BLaER1 treated with 17β-estradiol and CSF1 and Interleukin-3, amounts not matched to agents 10 nM and 100 nM (cell line): ENCODE data around the gene C11orf97.
"Not testable (repeated sequence)": the region's sequence is repeated elsewhere in the genome, so short reads cannot be mapped to it uniquely, and the experiment has no call there.

Experiments
- H3K27ac ChIP-seq, 11 experiments: shearing (Covaris generic); formaldehyde crosslinking; 2 replicates each; pipeline ENCODE4 v1.8.1; 2022
- H3K27me3 ChIP-seq, 11 experiments: shearing (Covaris generic); formaldehyde crosslinking; 2 replicates each; pipeline ENCODE4 v1.8.1; 2022
- H3K36me3 ChIP-seq, 11 experiments: shearing (Covaris generic); formaldehyde crosslinking; 2 replicates each; pipeline ENCODE4 v1.8.1; 2022
- H3K4me1 ChIP-seq, 10 experiments: shearing (Covaris generic); formaldehyde crosslinking; 2 replicates each; pipeline ENCODE4 v1.8.1; 2022
- H3K4me2 ChIP-seq, 11 experiments: shearing (Covaris generic); formaldehyde crosslinking; 2 replicates each; pipeline ENCODE4 v1.8.1; 2022
- H3K4me3 ChIP-seq, 10 experiments: shearing (Covaris generic); formaldehyde crosslinking; 2 replicates each; pipeline ENCODE4 v1.8.1; 2022
- H3K9ac ChIP-seq, 11 experiments: shearing (Covaris generic); formaldehyde crosslinking; 2 replicates each; pipeline ENCODE4 v1.8.1; 2022
- H3K9me3 ChIP-seq, 11 experiments: shearing (Covaris generic); formaldehyde crosslinking; replicated peaks in 1 of 11; 2 replicates each; pipeline ENCODE4 v1.8.1; 2022
- H4K20me1 ChIP-seq, 11 experiments: shearing (Covaris generic); formaldehyde crosslinking; 2 replicates each; pipeline ENCODE4 v1.8.1; 2022
- Cebpa-rat ChIP-seq, 11 experiments: shearing (Covaris generic); IDR thresholded peaks; 2 replicates each; pipeline ENCODE4 v1.8.1; 2022

Gene C11orf97

DNA sequence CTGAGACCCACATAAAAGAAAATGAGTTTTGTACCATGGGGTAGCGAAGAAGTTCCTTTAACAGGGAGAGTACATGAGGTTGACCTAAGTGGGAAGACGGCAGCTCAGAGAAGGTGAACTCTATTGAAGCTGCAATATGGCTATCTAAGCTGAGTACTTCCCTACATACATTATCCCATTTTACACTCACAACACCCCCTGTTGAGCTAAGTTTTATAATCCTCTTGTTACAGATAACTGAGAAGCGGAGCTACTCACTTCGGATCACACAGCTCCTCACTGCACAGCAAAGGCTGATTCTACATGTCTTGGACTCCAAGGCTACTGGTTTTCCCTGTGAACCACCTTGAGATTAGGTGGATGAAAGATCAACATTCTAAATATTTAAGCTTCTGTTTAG, 46.7 kb downstream of the C11orf97 start:
- no peak for TF ChIP-seq Cebpa-rat (IDR thresholded peaks at IDR 0.05)
- Histone ChIP-seq H3K27ac (peak overlapping the region in 9 of 11 experiments; percentile 30 to 88 (median 68); a peak in 17 of 22 replicates), H3K4me2 (peak overlapping the region; percentile 13 to 81 (median 55); a peak in 21 of 22 replicates)

DNA sequence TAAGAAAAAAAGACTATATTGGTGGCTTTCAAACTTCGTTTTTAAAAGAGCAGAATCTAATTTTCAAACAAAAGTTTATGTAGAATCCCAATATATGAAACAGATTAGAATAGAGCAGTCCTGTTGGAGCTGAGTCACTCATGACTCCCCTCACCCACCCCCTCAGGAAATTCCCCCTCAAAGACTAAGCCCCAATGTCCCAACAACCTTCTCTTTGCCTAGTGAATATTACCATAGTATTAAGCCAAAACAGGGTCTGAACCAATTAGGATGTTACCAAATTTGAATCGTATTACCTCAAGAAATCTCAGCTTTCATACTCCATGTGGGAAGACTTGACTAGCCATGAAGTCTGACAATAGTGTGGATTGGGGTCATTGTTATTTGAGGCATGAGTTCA, 47.1 kb downstream of the C11orf97 start:
- no peak overlapping the region; a peak in 1 of 22 replicates for H3K9ac ChIP-seq

More for the DNA sequence above, 46.7 kb downstream of the C11orf97 start:
- no peaks in the 10 kb centered on the region for H3K9me3 ChIP-seq
- no peaks in the 10 kb centered on the region for H3K27me3 ChIP-seq
- no peaks in the 10 kb centered on the region for H4K20me1 ChIP-seq
- H3K4me1 ChIP-seq: peaks cover 7 to 50% (median 23%) of the 10 kb centered on the region in 10 experiments; a peak in 18 of 20 replicates
- peak overlapping the region in 4 of 11 experiments; percentile 43 to 63 (median 47); a peak in 4 of 22 replicates for H3K9ac ChIP-seq
- no peaks in the 10 kb centered on the region for H3K36me3 ChIP-seq
- no peak overlapping the region for H3K4me3 ChIP-seq

DNA sequence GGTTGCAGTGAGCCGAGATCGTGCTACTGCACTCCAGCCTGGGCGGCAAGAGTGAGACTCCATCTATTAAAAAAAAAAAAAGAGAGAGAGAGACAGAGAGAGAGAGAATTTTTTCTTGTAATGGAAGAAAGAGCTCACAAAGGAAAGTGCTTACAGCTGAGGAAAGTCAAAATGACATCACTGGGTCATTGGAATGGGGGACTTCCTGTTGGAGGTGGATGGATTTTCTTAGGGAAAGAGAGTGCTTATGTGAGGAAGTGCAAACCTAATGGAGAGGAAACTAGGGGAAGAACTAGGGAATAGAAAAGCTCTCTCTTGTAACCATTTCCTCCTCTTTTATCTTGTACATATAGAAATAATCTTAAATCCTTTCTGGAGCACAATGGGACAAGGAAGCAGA, 48.6 kb downstream of the C11orf97 start:
- Histone ChIP-seq H3K9ac (no peak overlapping the region), H4K20me1 (no peaks in the 10 kb centered on the region), H3K27ac (no peak overlapping the region), H3K4me3 (no peak overlapping the region), H3K36me3 (no peaks in the 10 kb centered on the region), H3K27me3 (no peaks in the 10 kb centered on the region), H3K9me3 (no peaks in the 10 kb centered on the region), H3K4me1 (peaks cover 7 to 54% (median 24%) of the 10 kb centered on the region in 10 experiments; a peak in 18 of 20 replicates), H3K4me2 (peak overlapping the region in 3 of 11 experiments; percentile 63 to 81 (median 75); a peak in 6 of 22 replicates)
- no peak for TF ChIP-seq Cebpa-rat (IDR thresholded peaks at IDR 0.05)

More for the DNA sequence above, 47.1 kb downstream of the C11orf97 start:
- no peaks in the 10 kb centered on the region for H3K36me3 ChIP-seq
- H3K27ac ChIP-seq: peak overlapping the region in 6 of 11 experiments; percentile 30 to 88 (median 79); a peak in 9 of 22 replicates
- H3K27me3 ChIP-seq: no peaks in the 10 kb centered on the region
- no peaks in the 10 kb centered on the region for H4K20me1 ChIP-seq
- no peaks in the 10 kb centered on the region for H3K9me3 ChIP-seq
- no peak for TF ChIP-seq Cebpa-rat (IDR thresholded peaks at IDR 0.05)
- peak overlapping the region in 6 of 11 experiments; percentile 45 to 81 (median 76); a peak in 9 of 22 replicates for H3K4me2 ChIP-seq
- H3K4me3 ChIP-seq: no peak overlapping the region
- H3K4me1 ChIP-seq: peaks cover 7 to 54% (median 24%) of the 10 kb centered on the region in 10 experiments; a peak in 18 of 20 replicates

DNA sequence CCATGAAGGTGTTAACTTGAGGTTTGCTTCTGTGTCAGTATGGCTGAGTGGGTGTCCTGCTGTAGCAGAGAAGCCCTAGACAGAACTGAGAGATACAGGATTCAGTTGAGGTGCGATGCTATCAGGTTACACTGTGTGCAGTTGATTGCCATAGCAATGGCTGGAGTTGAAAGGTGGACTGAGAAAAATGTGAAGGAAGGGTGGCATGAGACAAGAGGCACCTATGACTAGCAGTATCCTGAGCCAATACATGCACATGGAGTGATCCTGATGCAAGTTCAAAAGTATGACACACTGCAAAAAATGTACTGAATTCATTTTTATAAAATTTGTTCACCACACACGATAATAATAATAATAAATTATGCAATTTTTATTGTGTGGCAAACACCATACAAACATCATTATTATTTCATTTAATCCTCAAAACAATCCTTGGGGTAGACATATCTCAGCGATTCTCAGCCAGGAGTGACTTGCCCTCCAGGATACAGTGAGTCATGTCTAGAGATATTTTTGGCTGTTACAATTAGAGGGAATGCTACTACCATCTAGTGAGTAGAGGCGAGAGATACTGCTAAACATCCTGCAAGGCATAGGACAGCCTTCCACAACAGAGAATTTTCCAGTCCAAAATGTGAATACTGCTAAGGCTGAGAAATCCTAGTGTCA, 51.1 kb downstream of the C11orf97 start:
- peaks cover 0 to 8% (median 0%) of the 10 kb centered on the region in 11 experiments; a peak in 5 of 22 replicates for H3K9me3 ChIP-seq
- H3K27ac ChIP-seq: no peak overlapping the region
- no peak overlapping the region for H3K9ac ChIP-seq
- peak overlapping the region in 4 of 11 experiments; percentile 5 to 45 (median 31); a peak in 6 of 22 replicates for H3K4me2 ChIP-seq
- no peaks in the 10 kb centered on the region for H4K20me1 ChIP-seq
- H3K4me3 ChIP-seq: no peak overlapping the region
- no peak for TF ChIP-seq Cebpa-rat (IDR thresholded peaks at IDR 0.05)
- peaks cover 5 to 44% (median 19%) of the 10 kb centered on the region in 10 experiments; a peak in 18 of 20 replicates for H3K4me1 ChIP-seq
- no peaks in the 10 kb centered on the region for H3K36me3 ChIP-seq
- no peaks in the 10 kb centered on the region for H3K27me3 ChIP-seq

DNA sequence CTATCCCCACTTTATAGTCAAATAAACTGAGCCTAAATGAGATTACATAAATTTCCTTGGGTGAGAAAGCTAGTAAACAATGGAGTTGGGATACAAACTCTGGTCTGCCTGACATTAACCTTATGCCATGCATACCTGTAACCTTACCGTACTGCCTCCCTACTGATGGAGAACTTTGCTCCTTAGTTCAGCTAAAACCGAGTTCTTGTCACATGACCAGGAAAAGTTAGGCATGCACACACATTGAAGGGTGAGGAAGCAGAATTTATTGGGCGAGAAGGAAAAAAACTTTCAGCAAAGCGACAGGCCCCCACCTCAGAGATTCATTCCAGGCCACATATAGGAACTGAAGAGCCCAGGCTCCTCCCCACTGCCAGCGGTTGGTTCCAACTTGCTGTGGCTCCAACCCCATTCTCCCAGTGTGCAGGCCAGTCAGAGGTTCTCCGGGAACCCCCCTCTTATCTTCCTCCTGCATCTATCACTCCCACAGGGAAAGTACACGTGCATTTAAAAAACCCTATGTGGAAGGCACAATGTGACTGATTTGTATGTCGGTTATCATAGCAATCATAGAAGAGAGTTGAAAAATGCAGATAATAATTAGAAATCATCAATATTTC, 51.7 kb downstream of the C11orf97 start:
- H3K27ac ChIP-seq: no peak overlapping the region
- TF ChIP-seq Cebpa-rat (IDR thresholded peaks at IDR 0.05): no peak
- no peak overlapping the region for H3K4me3 ChIP-seq

DNA sequence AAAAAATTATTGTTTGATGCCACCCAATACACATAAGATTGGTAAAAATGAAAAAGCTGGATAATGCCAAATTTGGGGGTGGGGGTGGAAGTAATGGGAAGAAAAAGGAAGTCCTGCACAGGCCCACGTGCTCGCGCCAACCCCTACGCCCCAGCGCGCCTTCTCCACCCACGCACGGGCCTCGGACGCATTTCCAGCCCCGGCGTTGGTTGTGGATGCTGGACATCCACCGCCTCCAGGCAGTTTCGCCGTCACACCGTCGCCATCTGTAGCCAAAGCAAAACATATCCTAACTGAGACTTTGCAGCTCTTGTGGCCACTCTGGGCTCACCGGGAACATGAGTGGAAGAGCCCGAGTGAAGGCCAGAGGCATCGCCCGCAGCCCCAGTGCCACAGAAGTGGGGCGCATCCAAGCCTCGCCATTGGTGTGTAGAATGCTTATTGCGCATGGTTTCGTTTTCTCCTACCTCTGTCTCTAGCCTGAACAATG, 55.0 kb downstream of the C11orf97 start, which contains the start of gene PIWIL4:
Gene PIWIL4, plus strand, starts transcription at position 188 of the 490 bp plus-strand sequence. Its CDS starts 151 bp downstream, at position 339.
- H3K4me1 ChIP-seq: peaks cover 0 to 15% (median 6%) of the 10 kb centered on the region in 10 experiments; a peak in 10 of 20 replicates
- TF ChIP-seq Cebpa-rat (IDR thresholded peaks at IDR 0.05): no peak
- no peaks in the 10 kb centered on the region for H4K20me1 ChIP-seq
- H3K4me3 ChIP-seq: no peak within 1 kb of the TSS
- H3K27ac ChIP-seq: no peak within 1 kb of the TSS
- H3K4me2 ChIP-seq: no peak within 1 kb of the TSS
- H3K36me3 ChIP-seq: no peaks in the 10 kb centered on the region
- peaks cover 0 to 19% (median 4%) of the 10 kb centered on the region in 11 experiments; a peak in 9 of 22 replicates for H3K9me3 ChIP-seq
- H3K9ac ChIP-seq: no peak within 1 kb of the TSS
- H3K27me3 ChIP-seq: no peaks in the 10 kb centered on the region

More for the DNA sequence above, 51.7 kb downstream of the C11orf97 start:
- peak overlapping the region in 4 of 11 experiments; percentile 5 to 45 (median 31); a peak in 6 of 22 replicates for H3K4me2 ChIP-seq
- H4K20me1 ChIP-seq: no peaks in the 10 kb centered on the region
- H3K4me1 ChIP-seq: peaks cover 0 to 38% (median 13%) of the 10 kb centered on the region in 10 experiments; a peak in 13 of 20 replicates
- peaks cover 0 to 8% (median 0%) of the 10 kb centered on the region in 11 experiments; a peak in 5 of 22 replicates for H3K9me3 ChIP-seq
- no peaks in the 10 kb centered on the region for H3K36me3 ChIP-seq
- H3K9ac ChIP-seq: no peak overlapping the region
- H3K27me3 ChIP-seq: no peaks in the 10 kb centered on the region

DNA sequence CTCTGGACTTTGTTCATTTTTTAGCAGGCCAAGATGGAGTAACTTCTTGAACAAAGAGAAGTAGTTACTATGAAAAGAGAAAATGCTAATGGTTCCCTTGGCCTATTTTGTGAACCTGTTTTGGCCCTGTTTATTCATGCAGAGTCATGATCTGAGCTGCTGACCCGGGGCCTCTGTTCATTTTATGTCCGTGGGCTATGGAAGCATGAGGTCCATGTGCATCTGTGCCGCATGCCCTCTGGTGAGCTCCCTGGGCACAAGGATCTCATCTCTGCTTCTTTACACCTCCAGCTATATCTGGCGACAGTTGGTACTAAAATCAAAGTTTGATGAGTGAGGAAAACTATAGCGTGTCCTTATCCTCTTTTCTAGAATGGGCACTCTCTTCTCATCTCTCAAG, 55.9 kb downstream of the C11orf97 start:
- Histone ChIP-seq H3K4me3 (no peak overlapping the region), H3K36me3 (no peaks in the 10 kb centered on the region), H3K9ac (no peak overlapping the region), H3K9me3 (peaks cover 0 to 28% (median 4%) of the 10 kb centered on the region in 11 experiments; a peak in 12 of 22 replicates), H3K4me2 (no peak overlapping the region), H3K4me1 (peaks cover 0 to 11% (median 6%) of the 10 kb centered on the region in 10 experiments; a peak in 10 of 20 replicates), H3K27ac (no peak overlapping the region), H4K20me1 (no peaks in the 10 kb centered on the region), H3K27me3 (no peaks in the 10 kb centered on the region)
- no peak for TF ChIP-seq Cebpa-rat (IDR thresholded peaks at IDR 0.05)

DNA sequence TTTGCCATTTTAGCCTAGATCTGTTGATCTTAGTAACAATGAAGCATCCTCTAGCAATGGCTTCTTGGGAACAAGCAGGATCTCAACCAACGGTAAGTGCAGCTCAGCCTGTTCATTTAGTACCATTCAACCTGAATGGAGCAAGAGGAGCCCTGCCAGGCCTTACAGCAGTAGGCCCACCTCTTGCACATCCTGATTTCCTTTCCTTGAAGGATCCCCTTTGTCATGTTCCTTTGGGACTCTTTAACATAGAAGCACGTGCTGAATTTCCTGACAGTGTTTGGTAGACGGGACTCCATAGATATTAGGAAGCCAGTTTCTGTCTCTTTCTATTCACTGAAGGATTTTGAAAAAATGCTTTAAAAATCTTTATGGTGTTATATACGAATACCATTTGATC, 56.5 kb downstream of the C11orf97 start:
- no peak for TF ChIP-seq Cebpa-rat (IDR thresholded peaks at IDR 0.05)
- no peaks in the 10 kb centered on the region for H3K36me3 ChIP-seq
- H3K4me2 ChIP-seq: no peak overlapping the region
- H3K9ac ChIP-seq: no peak overlapping the region
- H3K9me3 ChIP-seq: peaks cover 0 to 30% (median 4%) of the 10 kb centered on the region in 11 experiments; a peak in 12 of 22 replicates
- H3K4me1 ChIP-seq: peaks cover 0 to 6% (median 4%) of the 10 kb centered on the region in 10 experiments; a peak in 9 of 20 replicates
- H4K20me1 ChIP-seq: no peaks in the 10 kb centered on the region
- H3K27ac ChIP-seq: no peak overlapping the region
- H3K4me3 ChIP-seq: no peak overlapping the region
- no peaks in the 10 kb centered on the region for H3K27me3 ChIP-seq

DNA sequence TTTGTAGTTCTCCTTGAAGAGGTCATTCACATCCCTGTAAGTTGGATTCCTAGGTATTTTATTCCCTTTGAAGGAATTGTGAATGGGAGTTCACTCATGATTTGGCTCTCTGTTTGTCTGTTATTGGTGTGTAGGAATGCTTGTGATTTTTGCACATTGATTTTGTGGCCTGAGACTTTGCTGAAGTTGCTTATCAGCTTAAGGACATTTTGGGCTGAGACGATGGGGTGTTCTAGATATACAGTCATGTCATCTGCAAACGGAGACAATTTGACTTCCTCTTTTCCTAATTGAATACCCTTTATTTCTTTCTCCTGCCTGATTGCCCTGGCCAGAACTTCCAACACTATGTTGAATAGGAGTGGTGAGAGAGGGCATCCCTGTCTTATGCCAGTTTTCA, 60.7 kb downstream of the C11orf97 start:
- Histone ChIP-seq H3K4me1 (peaks cover 0 to 39% (median 11%) of the 10 kb centered on the region in 10 experiments; a peak in 14 of 20 replicates), H3K9me3 (peaks cover 0 to 33% (median 4%) of the 10 kb centered on the region in 11 experiments; a peak in 11 of 22 replicates)
- not testable (repeated sequence) for H3K36me3 ChIP-seq, H3K4me2 ChIP-seq, H3K27me3 ChIP-seq, H4K20me1 ChIP-seq, H3K27ac ChIP-seq, H3K4me3 ChIP-seq, H3K9ac ChIP-seq
